Fibroblast of the aortic adventitia (primary cell): ENCODE data around the gene DDX51. TPM values are rescaled to one million over a fixed set of nuclear protein-coding genes. Genes with fewer than 3 reads are reported as not detected.

ENCODE experiments used
- DNase-seq: peaks from one replicate; pipeline ENCODE4 v3.0.0-alpha.2; 2010; ENCODE audit warnings: low read depth
- H3K4me3 ChIP-seq: 2 replicates; pipeline ENCODE4 v1.5.1; 2011; ENCODE audit warnings: low read depth, mild to moderate bottlenecking, control low read depth, low read length, moderate library complexity
- CTCF ChIP-seq: IDR thresholded peaks from 2 replicates; pipeline ENCODE4 v1.5.1; 2011; ENCODE audit warnings: mild to moderate bottlenecking, low read length, control low read depth, inconsistent platforms; ENCODE audit not compliant: insufficient read depth
- total RNA-seq: library from RNA; depleted of rRNA; stranded (reverse); fragments of >200 nt; gene quantifications from 2 replicates; pipeline ENCODE4 v1.2.3, GENCODE V29; 2012; ENCODE audit warnings: low replicate concordance

Gene DDX51
- total RNA-seq, 1 donor = 9.4 TPM

GRCh38 chr12:132188916-132189325, 44.8 kb upstream of the DDX51 start:
- no peak for DNase-seq
- H3K4me3 ChIP-seq = peak overlapping the region; percentile 66
- no peak for TF ChIP-seq CTCF

GRCh38 chr12:132188451-132188901, 44.4 kb upstream of the DDX51 start:
- H3K4me3 ChIP-seq = no peak overlapping the region
- no peak for TF ChIP-seq CTCF
- no peak for DNase-seq

GRCh38 chr12:132187646-132188450, 43.7 kb upstream of the DDX51 start:
- H3K4me3 ChIP-seq = no peak overlapping the region
- DNase-seq = no peak
- TF ChIP-seq CTCF = no peak

- no peak for TF ChIP-seq CTCF
- H3K4me3 ChIP-seq = no peak overlapping the region
- no peak for DNase-seq
These were observed 42.9 kb upstream of the DDX51 start for GRCh38 chr12:132186857-132187620.

GRCh38 chr12:132186208-132186856, 42.2 kb upstream of the DDX51 start:
- TF ChIP-seq CTCF = no peak
- no peak for DNase-seq
- no peak overlapping the region for H3K4me3 ChIP-seq

GRCh38 chr12:132185705-132186104, 41.6 kb upstream of the DDX51 start:
- no peak for DNase-seq
- H3K4me3 ChIP-seq = no peak overlapping the region
- TF ChIP-seq CTCF = no peak
